Mucosa of descending colon (tissue), 3 donors: ENCODE measurements around the gene LRPAP1. TPM values are rescaled to one million over a fixed set of nuclear protein-coding genes. Genes with fewer than 3 reads are reported as not detected.
A peak's percentile ranks its signal among the peaks of the same experiment; 100 is the strongest.

Experiments
- ATAC-seq: fragments of 200-7000 bp; cut with Tn5 transposase; one replicate; pipeline ENCODE4 v1.9.1; 2020; ENCODE audit warnings: mild to moderate bottlenecking, moderate library complexity
- DNase-seq, 3 donors: peaks; one replicate each; pipeline ENCODE4 v3.0.0-alpha.2; 2020
- H3K36me3 ChIP-seq: fragments of 200-600 bp; one replicate; pipeline ENCODE4 v1.8.0; 2021; ENCODE audit warnings: low read depth, mild to moderate bottlenecking
- H3K4me1 ChIP-seq: fragments of 200-600 bp; one replicate; pipeline ENCODE4 v1.8.0; 2021; ENCODE audit warnings: low read depth, mild to moderate bottlenecking
- H3K4me3 ChIP-seq: fragments of 200-600 bp; one replicate; pipeline ENCODE4 v1.8.0; 2021; ENCODE audit warnings: mild to moderate bottlenecking
- H3K9me3 ChIP-seq: fragments of 200-600 bp; one replicate; pipeline ENCODE4 v1.8.0; 2021; ENCODE audit warnings: mild to moderate bottlenecking
- CTCF ChIP-seq: fragments of 200-600 bp; IDR thresholded peaks from one replicate; pipeline ENCODE4 v1.8.0; 2022; ENCODE audit warnings: antibody characterized with exemption, mild to moderate bottlenecking
- intact Hi-C, 2 donors: fragments of 100-400 bp; cut with DNase I in 1 of 2; cut with micrococcal nuclease in 1 of 2; formaldehyde crosslinking; loops; one replicate each; pipeline versions ENCODE4 v1.11.0 to v1.11.1; 2022; cut with DNase I, micrococcal nuclease
- total RNA-seq, 3 donors: library from RNA; stranded (reverse); fragmentation: NEBNext Ultra II Directional in 2 of 3; extraction: Animal tissue kit (Norgen Biotek cat#: 25700) in 2 of 3; gene quantifications; one replicate each; pipeline versions ENCODE4 v1.2.1 to v1.2.4, GENCODE V29; 2021 to 2023
- donor health status: DM: no; HTN: no; CAD: no; lungs with moderate emphysema.
- donor health status: DM: no; HTN: no; CAD: no.
- donor health status: DM: no; HTN: yes; CAD: no.

The LRPAP1 gene
- total RNA-seq, 3 donors from 2014 or later, result 109 to 139 (median 137) TPM

GRCh38 chr4:3532751-3533422 is 665 bp upstream of the LRPAP1 start:
- no peaks in the 10 kb centered on the region for H3K36me3 ChIP-seq
- ATAC-seq, result peak; percentile 59
- DNase-seq, result peak in 1 of 3 donors; percentile 9
- H3K4me1 ChIP-seq, result peaks cover 18% of the 10 kb centered on the region
- intact Hi-C loops, result no loop called here
- H3K9me3 ChIP-seq, result peaks cover 2% of the 10 kb centered on the region
- no peak for TF ChIP-seq CTCF
- H3K4me3 ChIP-seq, result peak overlapping the region; percentile 80

GRCh38 chr4:3531318-3531878 is 824 bp downstream of the LRPAP1 start:
- no peaks in the 10 kb centered on the region for H3K9me3 ChIP-seq
- intact Hi-C loops, result no loop called here
- TF ChIP-seq CTCF, result no peak
- H3K4me1 ChIP-seq, result peaks cover 18% of the 10 kb centered on the region
- DNase-seq, result peak in 2 of 3 donors; percentile 16 to 44
- no peaks in the 10 kb centered on the region for H3K36me3 ChIP-seq
- ATAC-seq, result peak; percentile 15
- H3K4me3 ChIP-seq, result peak overlapping the region; percentile 80

DNA sequence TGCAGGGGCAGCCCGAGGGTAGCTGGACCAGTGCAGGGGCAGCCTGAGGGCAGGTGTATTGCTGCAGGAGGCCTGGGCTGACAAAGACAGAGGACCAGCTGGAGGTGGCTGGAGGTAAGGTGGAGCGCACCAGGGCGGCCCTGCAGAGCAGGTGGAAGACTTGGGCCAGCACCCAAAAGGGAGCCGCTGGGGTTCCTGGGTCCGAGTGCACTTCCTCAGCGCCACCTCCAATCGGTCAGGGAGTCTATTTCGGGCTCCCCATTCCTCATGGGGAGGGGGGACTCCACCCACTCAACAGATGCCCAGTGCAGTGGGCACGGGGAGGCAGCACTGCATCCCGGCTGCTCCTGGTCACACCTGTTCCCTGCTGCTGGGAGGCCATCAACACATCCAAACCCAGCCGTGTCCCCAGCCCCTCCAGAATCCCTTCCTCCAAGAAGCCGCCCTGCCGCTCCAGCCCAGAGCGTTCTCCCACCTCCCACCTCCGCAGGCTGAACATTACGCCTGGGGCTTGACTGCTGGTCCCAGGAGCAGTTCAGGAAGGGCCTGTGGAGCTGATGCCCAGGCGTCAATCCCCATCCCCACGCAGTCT is 1.5 kb downstream of the LRPAP1 start:
- no peak overlapping the region for H3K4me3 ChIP-seq
- H3K4me1 ChIP-seq, result peaks cover 18% of the 10 kb centered on the region
- ATAC-seq (no peak), DNase-seq (peak in 1 of 3 donors; percentile 52)
- no peaks in the 10 kb centered on the region for H3K36me3 ChIP-seq
- no peak for TF ChIP-seq CTCF
- intact Hi-C loops, result no loop called here
- H3K9me3 ChIP-seq, result no peaks in the 10 kb centered on the region

DNA sequence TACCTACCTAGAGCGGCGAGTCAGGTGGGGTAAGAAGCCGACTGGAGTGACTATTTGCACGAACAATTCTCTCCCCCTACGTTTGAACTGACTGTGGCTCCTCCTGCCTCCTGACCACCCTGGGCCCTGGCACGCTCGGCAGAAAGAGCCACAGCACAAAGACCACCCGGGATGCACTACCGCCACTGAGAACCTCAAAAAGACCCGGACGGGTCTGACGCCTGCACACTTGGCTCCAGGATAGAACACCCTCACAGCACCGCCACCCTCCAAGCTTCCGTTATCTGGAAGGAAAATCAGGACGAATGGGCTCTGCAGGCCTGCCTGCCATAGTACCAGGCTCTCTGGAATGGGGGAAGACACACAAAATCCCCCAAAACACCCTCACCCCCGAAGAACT is 2.2 kb downstream of the LRPAP1 start:
- no peaks in the 10 kb centered on the region for H3K36me3 ChIP-seq
- H3K4me3 ChIP-seq, result no peak overlapping the region
- intact Hi-C loops, result no loop called here
- no peaks in the 10 kb centered on the region for H3K9me3 ChIP-seq
- ATAC-seq (no peak), DNase-seq (peak in 1 of 3 donors; percentile 40)
- H3K4me1 ChIP-seq, result peaks cover 18% of the 10 kb centered on the region
- TF ChIP-seq CTCF, result no peak

GRCh38 chr4:3529363-3529762 is 2.9 kb downstream of the LRPAP1 start:
- Histone ChIP-seq H3K4me3 (no peak overlapping the region), H3K9me3 (no peaks in the 10 kb centered on the region), H3K36me3 (no peaks in the 10 kb centered on the region), H3K4me1 (peaks cover 18% of the 10 kb centered on the region)
- no peak for TF ChIP-seq CTCF
- intact Hi-C loops, result no loop called here
- ATAC-seq (no peak), DNase-seq (peak in 2 of 3 donors; percentile 18 to 55)
